ENCODE measurements around the gene TMEM171.

DNA sequence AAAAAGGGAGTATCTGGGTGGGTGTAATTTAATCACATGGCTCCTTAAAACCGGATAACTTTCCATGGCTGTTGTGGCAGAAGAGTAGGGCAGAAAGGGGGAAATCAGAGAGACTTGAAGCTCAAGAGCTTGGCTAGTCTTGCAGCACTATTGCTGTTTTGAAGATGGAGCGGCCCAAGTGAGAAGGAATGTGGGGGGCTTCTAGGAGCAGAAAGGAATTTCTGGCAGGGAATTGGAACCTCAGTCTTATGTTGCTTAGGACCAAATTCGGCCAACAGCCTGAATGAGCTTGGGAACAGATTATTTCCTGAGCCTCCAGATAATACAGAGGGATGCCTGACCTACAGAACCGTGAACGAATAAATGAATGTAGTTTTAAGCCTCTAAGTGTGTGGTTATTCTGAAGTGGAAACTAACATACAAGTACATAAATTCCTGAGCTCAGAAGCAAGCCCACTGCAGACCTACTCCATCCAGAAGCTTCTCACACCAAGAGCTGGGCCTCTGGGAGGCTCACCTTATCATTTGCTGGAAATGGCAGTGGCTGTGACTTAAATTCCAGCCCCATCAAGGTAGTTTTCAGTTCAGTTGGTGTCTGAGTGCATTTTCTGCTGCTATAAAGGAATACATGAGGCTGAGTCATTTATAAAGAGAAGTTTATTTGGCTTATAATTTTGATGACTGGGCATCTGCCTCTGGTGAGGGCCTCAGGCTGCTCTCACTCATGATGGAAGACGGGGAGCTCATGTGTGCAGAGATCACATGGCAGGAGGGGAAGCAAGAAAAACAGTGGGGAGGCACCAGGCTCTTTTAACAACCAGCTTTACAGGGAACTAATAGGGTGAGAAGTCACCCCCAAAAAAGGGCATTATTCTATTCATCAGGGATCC lies 37.3 kb downstream of the TMEM171 start:
- TF ChIP-seq EZH2phosphoT487 (IDR thresholded peaks at IDR 0.05) (no peak), EZH2 (IDR thresholded peaks at IDR 0.05) (no peak)
- TF ChIP-seq, protein P1, sequence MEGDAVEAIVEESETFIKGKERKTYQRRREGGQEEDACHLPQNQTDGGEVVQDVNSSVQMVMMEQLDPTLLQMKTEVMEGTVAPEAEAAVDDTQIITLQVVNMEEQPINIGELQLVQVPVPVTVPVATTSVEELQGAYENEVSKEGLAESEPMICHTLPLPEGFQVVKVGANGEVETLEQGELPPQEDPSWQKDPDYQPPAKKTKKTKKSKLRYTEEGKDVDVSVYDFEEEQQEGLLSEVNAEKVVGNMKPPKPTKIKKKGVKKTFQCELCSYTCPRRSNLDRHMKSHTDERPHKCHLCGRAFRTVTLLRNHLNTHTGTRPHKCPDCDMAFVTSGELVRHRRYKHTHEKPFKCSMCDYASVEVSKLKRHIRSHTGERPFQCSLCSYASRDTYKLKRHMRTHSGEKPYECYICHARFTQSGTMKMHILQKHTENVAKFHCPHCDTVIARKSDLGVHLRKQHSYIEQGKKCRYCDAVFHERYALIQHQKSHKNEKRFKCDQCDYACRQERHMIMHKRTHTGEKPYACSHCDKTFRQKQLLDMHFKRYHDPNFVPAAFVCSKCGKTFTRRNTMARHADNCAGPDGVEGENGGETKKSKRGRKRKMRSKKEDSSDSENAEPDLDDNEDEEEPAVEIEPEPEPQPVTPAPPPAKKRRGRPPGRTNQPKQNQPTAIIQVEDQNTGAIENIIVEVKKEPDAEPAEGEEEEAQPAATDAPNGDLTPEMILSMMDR (IDR thresholded peaks at IDR 0.05) = no peak

Measured in neural progenitor cell (in vitro differentiated cells).